Ishikawa (cell line): ENCODE results near the gene MRPS17.

Source experiments
- CEBPB ChIP-seq: IDR thresholded peaks from 2 replicates; pipeline ENCODE4 v1.6.1; 2012
- CREB1 ChIP-seq: IDR thresholded peaks from 2 replicates; pipeline ENCODE4 v1.6.1; 2012; ENCODE audit warnings: low read depth
- EGR1 ChIP-seq: IDR thresholded peaks from 2 replicates; pipeline ENCODE4 v1.6.1; 2012
- EP300 ChIP-seq: IDR thresholded peaks from 2 replicates; pipeline ENCODE4 v1.6.1; 2012; ENCODE audit warnings: borderline replicate concordance
- FOXM1 ChIP-seq: IDR thresholded peaks from 2 replicates; pipeline ENCODE4 v1.6.1; 2012; ENCODE audit warnings: low read depth, borderline replicate concordance
- MAX ChIP-seq: IDR thresholded peaks from 2 replicates; pipeline ENCODE4 v1.6.1; 2012
- NFIC ChIP-seq: IDR thresholded peaks from 2 replicates; pipeline ENCODE4 v1.6.1; 2012
- RAD21 ChIP-seq: IDR thresholded peaks from 2 replicates; pipeline ENCODE4 v1.6.1; 2012; ENCODE audit warnings: low read depth
- REST ChIP-seq: IDR thresholded peaks from 2 replicates; pipeline ENCODE4 v1.6.1; 2012; ENCODE audit warnings: low read depth, mild to moderate bottlenecking
- TAF1 ChIP-seq: IDR thresholded peaks from 2 replicates; pipeline ENCODE4 v1.6.1; 2012; ENCODE audit warnings: low read depth, mild to moderate bottlenecking
- TCF12 ChIP-seq: IDR thresholded peaks from 2 replicates; pipeline ENCODE4 v1.6.1; 2012; ENCODE audit warnings: low read depth
- TEAD4 ChIP-seq: IDR thresholded peaks from 2 replicates; pipeline ENCODE4 v1.6.1; 2012
- USF1 ChIP-seq: IDR thresholded peaks from 2 replicates; pipeline ENCODE4 v1.6.1; 2012
- YY1 ChIP-seq: IDR thresholded peaks from 2 replicates; pipeline ENCODE4 v1.6.1; 2012; ENCODE audit warnings: low read depth
- ZBTB7A ChIP-seq: IDR thresholded peaks from 2 replicates; pipeline ENCODE4 v1.6.1; 2012; ENCODE audit warnings: low read depth

Gene MRPS17

DNA sequence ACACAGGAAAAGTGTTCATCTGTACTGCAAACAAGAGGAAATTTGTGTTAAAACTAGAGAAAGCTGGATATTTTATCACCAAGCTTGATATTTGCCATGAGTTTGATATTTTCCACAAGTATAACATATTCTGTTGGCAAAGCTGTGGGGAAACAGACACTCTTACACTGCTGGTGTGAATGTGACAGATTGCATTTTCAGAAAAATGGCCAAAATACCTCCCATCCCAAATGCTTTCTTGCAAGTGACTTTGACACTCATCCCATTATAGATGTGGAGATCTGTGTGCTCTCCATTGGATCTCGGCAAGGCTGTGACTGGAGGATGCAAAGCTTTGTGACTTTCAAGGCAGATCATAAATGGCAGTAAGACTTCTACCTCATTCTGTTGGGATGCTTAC is 33.9 kb upstream of the MRPS17 start:
- TF ChIP-seq RAD21 (no peak), NFIC (no peak), MAX (no peak), TEAD4 (no peak), ZBTB7A (no peak), EGR1 (no peak), USF1 (no peak), TCF12 (no peak), CEBPB (no peak), REST (no peak), TAF1 (no peak), CREB1 (no peak), EP300 (no peak), YY1 (no peak), FOXM1 (no peak)

GRCh38 chr7:55928006-55928767 is 23.5 kb upstream of the MRPS17 start:
- TF ChIP-seq TEAD4 (no peak), CREB1 (no peak), CEBPB (no peak), TCF12 (no peak), ZBTB7A (no peak), YY1 (no peak), MAX (no peak), NFIC (no peak), RAD21 (no peak), TAF1 (no peak)

- TF ChIP-seq YY1: no peak
- no peak for TF ChIP-seq FOXM1
- no peak for TF ChIP-seq EGR1
- no peak for TF ChIP-seq ZBTB7A
- TF ChIP-seq TEAD4: no peak
- no peak for TF ChIP-seq MAX
- TF ChIP-seq CREB1: no peak
- no peak for TF ChIP-seq NFIC
- no peak for TF ChIP-seq EP300
- TF ChIP-seq RAD21: no peak
- TF ChIP-seq TCF12: no peak
- TF ChIP-seq USF1: no peak
- no peak for TF ChIP-seq TAF1
- no peak for TF ChIP-seq CEBPB
- no peak for TF ChIP-seq REST
Measured at GRCh38 chr7:55931421-55932151, 20.1 kb upstream of the MRPS17 start.

GRCh38 chr7:55939514-55940123 is 12.1 kb upstream of the MRPS17 start:
- TF ChIP-seq TAF1 (no peak), NFIC (no peak), TCF12 (no peak), FOXM1 (no peak), CREB1 (no peak), ZBTB7A (no peak), CEBPB (no peak), RAD21 (no peak), REST (no peak), TEAD4 (no peak), EP300 (no peak)
